ENCODE data around the gene NEFH. TPM values are rescaled to one million over a fixed set of nuclear protein-coding genes. Genes with fewer than 3 reads are reported as not detected.

NEFH gene, protein sequence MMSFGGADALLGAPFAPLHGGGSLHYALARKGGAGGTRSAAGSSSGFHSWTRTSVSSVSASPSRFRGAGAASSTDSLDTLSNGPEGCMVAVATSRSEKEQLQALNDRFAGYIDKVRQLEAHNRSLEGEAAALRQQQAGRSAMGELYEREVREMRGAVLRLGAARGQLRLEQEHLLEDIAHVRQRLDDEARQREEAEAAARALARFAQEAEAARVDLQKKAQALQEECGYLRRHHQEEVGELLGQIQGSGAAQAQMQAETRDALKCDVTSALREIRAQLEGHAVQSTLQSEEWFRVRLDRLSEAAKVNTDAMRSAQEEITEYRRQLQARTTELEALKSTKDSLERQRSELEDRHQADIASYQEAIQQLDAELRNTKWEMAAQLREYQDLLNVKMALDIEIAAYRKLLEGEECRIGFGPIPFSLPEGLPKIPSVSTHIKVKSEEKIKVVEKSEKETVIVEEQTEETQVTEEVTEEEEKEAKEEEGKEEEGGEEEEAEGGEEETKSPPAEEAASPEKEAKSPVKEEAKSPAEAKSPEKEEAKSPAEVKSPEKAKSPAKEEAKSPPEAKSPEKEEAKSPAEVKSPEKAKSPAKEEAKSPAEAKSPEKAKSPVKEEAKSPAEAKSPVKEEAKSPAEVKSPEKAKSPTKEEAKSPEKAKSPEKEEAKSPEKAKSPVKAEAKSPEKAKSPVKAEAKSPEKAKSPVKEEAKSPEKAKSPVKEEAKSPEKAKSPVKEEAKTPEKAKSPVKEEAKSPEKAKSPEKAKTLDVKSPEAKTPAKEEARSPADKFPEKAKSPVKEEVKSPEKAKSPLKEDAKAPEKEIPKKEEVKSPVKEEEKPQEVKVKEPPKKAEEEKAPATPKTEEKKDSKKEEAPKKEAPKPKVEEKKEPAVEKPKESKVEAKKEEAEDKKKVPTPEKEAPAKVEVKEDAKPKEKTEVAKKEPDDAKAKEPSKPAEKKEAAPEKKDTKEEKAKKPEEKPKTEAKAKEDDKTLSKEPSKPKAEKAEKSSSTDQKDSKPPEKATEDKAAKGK
- total RNA-seq (2022; extraction: Qiagen RNA extraction; ENCODE audit: low read depth) = 0.07 to 0.10 TPM (median 0.08 TPM) in 4 of 5 replicates, not detected in the other

DNA sequence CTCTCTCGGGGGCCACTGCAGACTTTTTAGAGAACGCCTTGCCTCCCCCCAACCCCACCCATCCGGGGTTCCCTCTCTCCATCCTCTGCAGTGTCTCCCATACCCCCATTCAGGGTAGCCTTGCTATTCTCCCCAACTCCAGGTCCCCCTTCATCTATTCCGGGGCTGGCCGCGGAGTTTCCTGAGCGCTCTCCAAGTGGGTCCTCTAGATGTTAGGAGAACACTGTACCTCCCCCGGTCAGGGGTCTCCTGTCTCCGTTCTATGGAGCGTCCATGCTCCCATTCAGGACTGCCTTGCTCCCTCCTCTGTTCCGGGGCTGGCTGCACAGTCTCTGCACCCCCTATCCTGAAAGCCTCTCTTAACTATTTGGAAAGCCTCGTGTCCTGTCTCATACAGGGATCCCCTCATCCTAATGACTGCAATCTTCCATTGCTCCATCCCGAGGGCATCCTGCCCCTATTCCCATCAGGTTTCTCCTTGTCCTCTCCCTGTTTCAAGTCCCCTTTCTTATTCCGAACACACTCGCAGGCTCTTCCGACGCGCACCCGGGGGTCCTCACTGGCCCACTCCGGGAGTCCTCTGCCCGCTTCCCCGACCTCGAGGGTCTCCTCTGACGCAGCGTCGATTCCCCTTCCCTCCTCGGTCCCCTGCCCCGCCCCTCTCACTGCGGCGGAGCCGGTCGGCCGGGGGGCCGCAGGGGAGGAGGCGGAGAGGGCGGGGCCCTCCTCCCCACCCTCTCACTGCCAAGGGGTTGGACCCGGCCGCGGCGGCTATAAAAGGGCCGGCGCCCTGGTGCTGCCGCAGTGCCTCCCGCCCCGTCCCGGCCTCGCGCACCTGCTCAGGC lies at the start of gene NEFH:
Gene NEFH, plus strand, starts transcription at position 802 of the 845 bp plus-strand sequence. CDS start 45 bp downstream, outside the sequence.

DNA sequence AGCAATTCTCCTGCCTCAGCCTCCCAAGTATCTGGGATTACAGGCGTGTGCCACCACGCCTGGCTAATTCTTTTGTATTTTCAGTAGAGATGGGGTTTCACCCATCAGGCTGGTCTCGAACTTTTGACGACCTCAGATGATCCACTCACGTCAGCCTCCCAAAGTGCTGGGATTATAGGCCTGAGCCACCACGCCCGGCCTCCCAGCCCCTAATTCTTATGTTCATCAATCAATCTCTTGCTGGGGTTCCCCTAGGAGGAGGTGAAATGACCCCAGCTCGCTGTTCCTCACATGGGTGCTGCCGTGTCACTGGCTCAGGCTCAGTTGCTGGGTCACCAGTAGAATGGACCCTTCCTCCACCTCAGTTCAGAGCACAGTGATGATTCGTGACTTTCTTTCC lies 41.7 kb upstream of the NEFH start, which contains the start of gene RFPL1:
Gene RFPL1, plus strand, starts transcription at position 301 of the 400 bp plus-strand sequence.

Other genes starting within 250 kb of the NEFH start
- 20.0 to 28.0 TPM (median 26.0 TPM) in 5 replicates for gene RHBDD3, start 212.2 kb upstream of the NEFH start, total RNA-seq (2022; extraction: Qiagen RNA extraction; ENCODE audit: low read depth)
- gene EWSR1, start 211.9 kb upstream of the NEFH start, total RNA-seq (2022; extraction: Qiagen RNA extraction; ENCODE audit: low read depth) = 223 to 231 TPM (median 229 TPM) in 5 replicates
- 18.2 to 33.4 TPM (median 28.1 TPM) in 5 replicates for gene GAS2L1, start 173.6 kb upstream of the NEFH start, total RNA-seq (2022; extraction: Qiagen RNA extraction; ENCODE audit: low read depth)
- gene RASL10A, start 164.5 kb upstream of the NEFH start, total RNA-seq (2022; extraction: Qiagen RNA extraction; ENCODE audit: low read depth) = 0.16 to 0.35 TPM (median 0.16 TPM) in 3 of 5 replicates, not detected in the others
- 23.0 to 27.7 TPM (median 26.0 TPM) in 5 replicates for gene AP1B1, start 91.6 kb upstream of the NEFH start, total RNA-seq (2022; extraction: Qiagen RNA extraction; ENCODE audit: low read depth)
- gene RFPL1, start 41.6 kb upstream of the NEFH start, total RNA-seq (2022; extraction: Qiagen RNA extraction; ENCODE audit: low read depth) = not detected in 5 replicates
- 28.8 to 33.3 TPM (median 31.2 TPM) in 5 replicates for gene THOC5, start 73.5 kb downstream of the NEFH start, total RNA-seq (2022; extraction: Qiagen RNA extraction; ENCODE audit: low read depth)
- gene NIPSNAP1, start 100.9 kb downstream of the NEFH start, total RNA-seq (2022; extraction: Qiagen RNA extraction; ENCODE audit: low read depth) = 59.2 to 68.0 TPM (median 63.2 TPM) in 5 replicates
- 12.2 to 17.8 TPM (median 15.0 TPM) in 5 replicates for gene NF2, start 123.4 kb downstream of the NEFH start, total RNA-seq (2022; extraction: Qiagen RNA extraction; ENCODE audit: low read depth)
- gene CABP7, start 239.8 kb downstream of the NEFH start, total RNA-seq (2022; extraction: Qiagen RNA extraction; ENCODE audit: low read depth) = 0.14 to 0.29 TPM (median 0.21 TPM) in 5 replicates